ENCODE data around the gene ANKRD44.

- TF ChIP-seq POLR2A (IDR thresholded peaks at IDR 0.05) = no peak
- TF ChIP-seq, protein P1, sequence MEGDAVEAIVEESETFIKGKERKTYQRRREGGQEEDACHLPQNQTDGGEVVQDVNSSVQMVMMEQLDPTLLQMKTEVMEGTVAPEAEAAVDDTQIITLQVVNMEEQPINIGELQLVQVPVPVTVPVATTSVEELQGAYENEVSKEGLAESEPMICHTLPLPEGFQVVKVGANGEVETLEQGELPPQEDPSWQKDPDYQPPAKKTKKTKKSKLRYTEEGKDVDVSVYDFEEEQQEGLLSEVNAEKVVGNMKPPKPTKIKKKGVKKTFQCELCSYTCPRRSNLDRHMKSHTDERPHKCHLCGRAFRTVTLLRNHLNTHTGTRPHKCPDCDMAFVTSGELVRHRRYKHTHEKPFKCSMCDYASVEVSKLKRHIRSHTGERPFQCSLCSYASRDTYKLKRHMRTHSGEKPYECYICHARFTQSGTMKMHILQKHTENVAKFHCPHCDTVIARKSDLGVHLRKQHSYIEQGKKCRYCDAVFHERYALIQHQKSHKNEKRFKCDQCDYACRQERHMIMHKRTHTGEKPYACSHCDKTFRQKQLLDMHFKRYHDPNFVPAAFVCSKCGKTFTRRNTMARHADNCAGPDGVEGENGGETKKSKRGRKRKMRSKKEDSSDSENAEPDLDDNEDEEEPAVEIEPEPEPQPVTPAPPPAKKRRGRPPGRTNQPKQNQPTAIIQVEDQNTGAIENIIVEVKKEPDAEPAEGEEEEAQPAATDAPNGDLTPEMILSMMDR (IDR thresholded peaks at IDR 0.05 in 4 of 5, conservative IDR thresholded peaks at IDR 0.05 in 1 of 5) = no peak
These were observed 233.2 kb downstream of the ANKRD44 start for GRCh38 chr2:197077336-197077735.

Data from gastrocnemius medialis (tissue), 4 donors.